Measurements from ENCODE around the gene SLC6A1. TPM values are rescaled to one million over a fixed set of nuclear protein-coding genes. Genes with fewer than 3 reads are reported as not detected.
A peak's percentile ranks its signal among the peaks of the same experiment; 100 is the strongest.
"Not testable (repeated sequence)": the region's sequence is repeated elsewhere in the genome, so short reads cannot be mapped to it uniquely, and the experiment has no call there.

The SLC6A1 gene
- total and polyA plus RNA-seq, 11 donors: 0.40 to 3.1 (median 1.2) TPM

DNA sequence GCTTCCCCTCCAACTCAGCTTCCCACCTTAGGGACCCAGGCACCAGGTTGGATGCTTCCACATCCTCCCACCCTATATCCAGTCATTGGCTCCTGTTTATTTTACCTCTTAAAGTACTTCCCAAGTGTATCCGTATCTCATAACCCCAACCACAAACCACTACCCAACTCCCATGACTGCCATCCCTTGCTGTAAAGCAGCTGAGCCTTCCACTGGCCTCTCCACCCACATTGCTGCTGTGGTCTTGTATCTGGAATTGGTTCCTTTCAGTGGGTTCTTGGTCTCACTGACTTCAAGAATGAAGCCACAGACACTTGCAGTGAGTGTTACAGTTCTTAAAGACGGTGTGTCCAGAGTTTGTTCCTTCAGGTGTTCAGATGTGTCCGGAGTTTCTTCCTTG lies 81.9 kb downstream of the SLC6A1 start:
- WGBS, 4 donors: 79 to 87% (median 84%) methylated on average over 3 of the region's 3 CpGs

DNA sequence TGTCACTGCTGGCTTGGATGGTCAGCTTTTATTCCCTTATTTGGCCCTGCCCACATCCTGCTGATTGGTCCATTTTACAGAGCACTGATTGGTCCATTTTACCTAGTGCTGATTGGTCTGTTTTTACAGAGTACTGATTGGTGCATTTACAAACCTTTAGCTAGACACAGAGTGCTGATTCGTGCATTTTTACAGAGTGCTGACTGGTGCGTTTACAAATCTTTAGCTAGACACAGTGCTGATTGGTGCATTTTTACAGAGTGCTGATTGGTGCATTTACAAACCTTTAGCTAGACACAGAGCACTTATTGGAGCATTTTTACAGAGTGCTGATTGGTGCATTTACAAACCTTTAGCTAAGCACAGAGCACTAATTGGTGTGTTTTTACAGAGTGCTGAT lies 82.6 kb downstream of the SLC6A1 start:
- H3K4me1 ChIP-seq: peaks cover 0 to 31% (median 0%) of the 10 kb centered on the region in 12 donors
- H3K9me3 ChIP-seq, H3K36me3 ChIP-seq, H3K4me3 ChIP-seq, H3K27ac ChIP-seq, ATAC-seq, DNase-seq: not testable (repeated sequence)
- WGBS, 4 donors: 84 to 94% (median 86%) methylated on average over 2 of the region's 2 CpGs
- peaks cover 0 to 13% (median 0%) of the 10 kb centered on the region in 9 donors for H3K27me3 ChIP-seq
- intact Hi-C loops (cut with DNase I): loop anchor here in 1 of 10 donors (10.0 kb wide), 1 partner anchor 250 kb away; no protein-coding TSS in a partner anchor

More for the DNA sequence above, 81.9 kb downstream of the SLC6A1 start:
- Histone ChIP-seq H3K4me3 (no peak overlapping the region), H3K36me3 (no peaks in the 10 kb centered on the region), H3K27me3 (peaks cover 0 to 13% (median 0%) of the 10 kb centered on the region in 9 donors), H3K4me1 (peaks cover 0 to 26% (median 0%) of the 10 kb centered on the region in 12 donors), H3K9me3 (peaks cover 0 to 4% (median 0%) of the 10 kb centered on the region in 12 donors), H3K27ac (no peak overlapping the region)
- DNase-seq (no peak), ATAC-seq (no peak)
- no peak for TF ChIP-seq POLR2A (IDR thresholded peaks at IDR 0.05)
- TF ChIP-seq, protein P1, sequence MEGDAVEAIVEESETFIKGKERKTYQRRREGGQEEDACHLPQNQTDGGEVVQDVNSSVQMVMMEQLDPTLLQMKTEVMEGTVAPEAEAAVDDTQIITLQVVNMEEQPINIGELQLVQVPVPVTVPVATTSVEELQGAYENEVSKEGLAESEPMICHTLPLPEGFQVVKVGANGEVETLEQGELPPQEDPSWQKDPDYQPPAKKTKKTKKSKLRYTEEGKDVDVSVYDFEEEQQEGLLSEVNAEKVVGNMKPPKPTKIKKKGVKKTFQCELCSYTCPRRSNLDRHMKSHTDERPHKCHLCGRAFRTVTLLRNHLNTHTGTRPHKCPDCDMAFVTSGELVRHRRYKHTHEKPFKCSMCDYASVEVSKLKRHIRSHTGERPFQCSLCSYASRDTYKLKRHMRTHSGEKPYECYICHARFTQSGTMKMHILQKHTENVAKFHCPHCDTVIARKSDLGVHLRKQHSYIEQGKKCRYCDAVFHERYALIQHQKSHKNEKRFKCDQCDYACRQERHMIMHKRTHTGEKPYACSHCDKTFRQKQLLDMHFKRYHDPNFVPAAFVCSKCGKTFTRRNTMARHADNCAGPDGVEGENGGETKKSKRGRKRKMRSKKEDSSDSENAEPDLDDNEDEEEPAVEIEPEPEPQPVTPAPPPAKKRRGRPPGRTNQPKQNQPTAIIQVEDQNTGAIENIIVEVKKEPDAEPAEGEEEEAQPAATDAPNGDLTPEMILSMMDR (IDR thresholded peaks at IDR 0.05): no peak
- intact Hi-C loops (cut with DNase I): loop anchor here in 1 of 10 donors (10.0 kb wide), 1 partner anchor 250 kb away; no protein-coding TSS in a partner anchor

GRCh38 chr3:11076711-11077110 lies 84.2 kb downstream of the SLC6A1 start:
- no peak overlapping the region for H3K4me3 ChIP-seq
- TF ChIP-seq, protein P1 (IDR thresholded peaks at IDR 0.05): no peak
- TF ChIP-seq POLR2A (IDR thresholded peaks at IDR 0.05): no peak
- no peak overlapping the region for H3K27ac ChIP-seq
- WGBS, 4 donors: 42 to 57% (median 52%) methylated on average over 6 of the region's 6 CpGs
- peaks cover 0 to 31% (median 0%) of the 10 kb centered on the region in 12 donors for H3K4me1 ChIP-seq
- H3K9me3 ChIP-seq: peaks cover 0 to 4% (median 0%) of the 10 kb centered on the region in 12 donors
- DNase-seq: no peak
- intact Hi-C loops (cut with DNase I): loop anchor here in 1 of 10 donors (10.0 kb wide), 1 partner anchor 248 kb away; no protein-coding TSS in a partner anchor
- peaks cover 0 to 13% (median 0%) of the 10 kb centered on the region in 9 donors for H3K27me3 ChIP-seq
- no peak for ATAC-seq
- no peaks in the 10 kb centered on the region for H3K36me3 ChIP-seq

DNA sequence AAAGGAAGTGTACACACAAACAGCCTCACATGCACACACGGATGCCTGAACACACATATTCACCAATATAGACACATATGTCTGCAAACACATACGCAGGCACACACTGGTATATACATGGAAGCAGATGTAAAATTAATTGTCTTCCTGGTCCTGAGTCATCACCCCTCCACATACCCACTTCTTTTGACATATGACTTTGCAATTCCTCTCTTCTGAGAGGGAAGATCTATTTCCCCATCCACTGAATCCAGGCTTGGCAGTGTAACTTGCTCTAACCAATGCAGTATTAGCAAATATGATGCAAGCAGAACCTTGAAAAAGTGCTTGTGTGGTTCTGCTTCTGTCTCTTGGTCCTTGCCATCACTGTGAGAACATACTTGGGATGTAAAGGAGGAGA lies 84.9 kb downstream of the SLC6A1 start:
- no peak for DNase-seq
- H3K36me3 ChIP-seq: no peaks in the 10 kb centered on the region
- H3K9me3 ChIP-seq: peaks cover 0 to 2% (median 0%) of the 10 kb centered on the region in 12 donors
- TF ChIP-seq, protein P1 (IDR thresholded peaks at IDR 0.05): no peak
- TF ChIP-seq POLR2A (IDR thresholded peaks at IDR 0.05): no peak
- no peak overlapping the region for H3K27ac ChIP-seq
- H3K4me1 ChIP-seq: peaks cover 0 to 31% (median 0%) of the 10 kb centered on the region in 12 donors
- no peak overlapping the region for H3K4me3 ChIP-seq
- intact Hi-C loops (cut with DNase I): loop anchor here in 1 of 10 donors (10.0 kb wide), 1 partner anchor 247 kb away; no protein-coding TSS in a partner anchor
- peak in 2 of 4 donors; percentile 28 to 54 for ATAC-seq
- 81 to 94% (median 88%) methylated on average over 2 of the region's 2 CpGs for WGBS, 4 donors
- peaks cover 0 to 13% (median 0%) of the 10 kb centered on the region in 9 donors for H3K27me3 ChIP-seq

Data from heart left ventricle (tissue), 16 donors.